HCT116 (cell line): ENCODE results near the gene SEMA3G.

Experiments
- CBX3 ChIP-seq: IDR thresholded peaks from 2 replicates; pipeline ENCODE4 v1.6.1; 2012; ENCODE audit warnings: low read depth
- EGR1 ChIP-seq: IDR thresholded peaks from 2 replicates; pipeline ENCODE4 v1.6.1; 2012; ENCODE audit warnings: low read depth
- EZH2 ChIP-seq: fragments of 200-600 bp; sonication (generic); IDR thresholded peaks from 2 replicates; pipeline ENCODE4 v1.6.1; 2017; ENCODE audit warnings: antibody characterized with exemption, mixed run types
- EZH2phosphoT487 ChIP-seq: fragments of 200-600 bp; IDR thresholded peaks from 2 replicates; pipeline ENCODE4 v1.6.1; 2018; ENCODE audit warnings: antibody characterized with exemption, borderline replicate concordance
- POLR2A ChIP-seq: IDR thresholded peaks from 2 replicates; pipeline ENCODE4 v1.7.0; 2011; ENCODE audit warnings: borderline replicate concordance; ENCODE audit not compliant: insufficient read depth, insufficient read length; ENCODE audit errors: extremely low read depth
- POLR2AphosphoS5 ChIP-seq: IDR thresholded peaks from 2 replicates; pipeline ENCODE4 v1.6.1; 2011; ENCODE audit warnings: mild to moderate bottlenecking, low read depth, low read length, moderate library complexity
- RAD21 ChIP-seq: IDR thresholded peaks from 2 replicates; pipeline ENCODE4 v1.6.1; 2012; ENCODE audit warnings: low read depth, mild to moderate bottlenecking
- SP1 ChIP-seq: IDR thresholded peaks from 2 replicates; pipeline ENCODE4 v1.6.1; 2012; ENCODE audit warnings: low read depth
- ZNF274 ChIP-seq: fragments of 200-500 bp; sonication (Bioruptor generic); IDR thresholded peaks from 2 replicates; pipeline ENCODE4 v1.6.1; 2014; ENCODE audit warnings: mild to moderate bottlenecking, low read depth, low read length, inconsistent platforms
- TF ChIP-seq, protein P1 (sequence below), 3 experiments: fragments of 200-600 bp in 1 of 3; sonication (generic) in 1 of 3; IDR thresholded peaks in 2 of 3; conservative IDR thresholded peaks in 1 of 3; 2 replicates each; pipeline ENCODE4 v1.5.1; 2012 to 2017; ENCODE audit warnings: low read depth in 2 of 3, low read length in 2 of 3, antibody characterized with exemption in 1 of 3, borderline replicate concordance in 1 of 3, control low read depth in 1 of 3, mild to moderate bottlenecking in 1 of 3, mixed read lengths in 1 of 3, mixed run types in 1 of 3, moderate library complexity in 1 of 3; ENCODE audit not compliant: insufficient read depth in 1 of 3
- TF ChIP-seq, protein P2 (sequence below): IDR thresholded peaks from 2 replicates; pipeline ENCODE4 v1.6.1; 2012; ENCODE audit warnings: low read depth
- TF ChIP-seq, protein P3 (sequence below): IDR thresholded peaks from 2 replicates; pipeline ENCODE4 v1.6.1; 2011; ENCODE audit warnings: mild to moderate bottlenecking, low read length, moderate library complexity; ENCODE audit not compliant: insufficient replicate concordance; ENCODE audit errors: extremely low read depth
- TF ChIP-seq, protein P4 (sequence below): IDR thresholded peaks from 2 replicates; pipeline ENCODE4 v1.6.1; 2012
- TF ChIP-seq, protein P5 (sequence below): IDR thresholded peaks from 2 replicates; pipeline ENCODE4 v1.6.1; 2012

DNA sequence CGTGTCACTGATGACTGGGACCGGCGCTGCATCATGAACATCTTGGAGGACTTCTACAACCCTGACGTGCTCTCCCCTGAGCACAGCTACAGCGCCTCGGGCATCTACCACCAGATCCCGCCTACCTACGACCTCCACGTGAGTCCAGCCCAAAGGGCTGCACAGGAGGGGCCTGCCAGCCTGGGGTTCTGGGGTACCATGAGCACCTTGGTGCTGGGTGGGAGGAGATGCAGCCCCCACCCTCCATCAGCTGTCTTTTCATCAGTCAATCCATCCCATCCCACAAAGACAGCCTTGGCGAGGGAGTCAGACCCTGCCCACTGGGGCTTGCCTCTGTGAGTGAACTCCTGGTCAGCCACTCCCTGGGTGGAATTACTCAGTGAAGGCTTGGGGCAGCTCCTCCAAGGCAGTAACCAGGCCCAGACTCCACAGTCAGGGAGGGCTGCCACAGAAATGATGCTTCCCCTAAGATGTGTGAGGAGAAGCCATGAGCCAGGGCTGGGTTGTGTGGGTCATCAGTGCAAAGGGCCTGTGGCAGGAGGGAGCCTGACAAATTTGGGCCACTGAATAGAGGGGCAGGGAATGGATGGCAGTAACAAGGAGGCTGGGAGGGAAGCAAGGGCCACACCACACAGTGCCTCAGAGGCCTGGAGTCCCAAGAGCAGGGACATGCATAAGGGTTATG, 47.9 kb downstream of the SEMA3G start:
- no peak for TF ChIP-seq SP1
- TF ChIP-seq, protein P1, sequence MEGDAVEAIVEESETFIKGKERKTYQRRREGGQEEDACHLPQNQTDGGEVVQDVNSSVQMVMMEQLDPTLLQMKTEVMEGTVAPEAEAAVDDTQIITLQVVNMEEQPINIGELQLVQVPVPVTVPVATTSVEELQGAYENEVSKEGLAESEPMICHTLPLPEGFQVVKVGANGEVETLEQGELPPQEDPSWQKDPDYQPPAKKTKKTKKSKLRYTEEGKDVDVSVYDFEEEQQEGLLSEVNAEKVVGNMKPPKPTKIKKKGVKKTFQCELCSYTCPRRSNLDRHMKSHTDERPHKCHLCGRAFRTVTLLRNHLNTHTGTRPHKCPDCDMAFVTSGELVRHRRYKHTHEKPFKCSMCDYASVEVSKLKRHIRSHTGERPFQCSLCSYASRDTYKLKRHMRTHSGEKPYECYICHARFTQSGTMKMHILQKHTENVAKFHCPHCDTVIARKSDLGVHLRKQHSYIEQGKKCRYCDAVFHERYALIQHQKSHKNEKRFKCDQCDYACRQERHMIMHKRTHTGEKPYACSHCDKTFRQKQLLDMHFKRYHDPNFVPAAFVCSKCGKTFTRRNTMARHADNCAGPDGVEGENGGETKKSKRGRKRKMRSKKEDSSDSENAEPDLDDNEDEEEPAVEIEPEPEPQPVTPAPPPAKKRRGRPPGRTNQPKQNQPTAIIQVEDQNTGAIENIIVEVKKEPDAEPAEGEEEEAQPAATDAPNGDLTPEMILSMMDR (IDR thresholded peaks at IDR 0.05 in 2 of 3, conservative IDR thresholded peaks at IDR 0.05 in 1 of 3; ENCODE audit: borderline replicate concordance in 1 of 3, insufficient read depth in 1 of 3, low read depth in 2 of 3, low read length in 2 of 3) = no peak
- no peak for TF ChIP-seq POLR2A
- no peak for TF ChIP-seq EZH2
- TF ChIP-seq EGR1 = no peak
- no peak for TF ChIP-seq EZH2phosphoT487
- TF ChIP-seq CBX3 = no peak
- TF ChIP-seq, protein P2, sequence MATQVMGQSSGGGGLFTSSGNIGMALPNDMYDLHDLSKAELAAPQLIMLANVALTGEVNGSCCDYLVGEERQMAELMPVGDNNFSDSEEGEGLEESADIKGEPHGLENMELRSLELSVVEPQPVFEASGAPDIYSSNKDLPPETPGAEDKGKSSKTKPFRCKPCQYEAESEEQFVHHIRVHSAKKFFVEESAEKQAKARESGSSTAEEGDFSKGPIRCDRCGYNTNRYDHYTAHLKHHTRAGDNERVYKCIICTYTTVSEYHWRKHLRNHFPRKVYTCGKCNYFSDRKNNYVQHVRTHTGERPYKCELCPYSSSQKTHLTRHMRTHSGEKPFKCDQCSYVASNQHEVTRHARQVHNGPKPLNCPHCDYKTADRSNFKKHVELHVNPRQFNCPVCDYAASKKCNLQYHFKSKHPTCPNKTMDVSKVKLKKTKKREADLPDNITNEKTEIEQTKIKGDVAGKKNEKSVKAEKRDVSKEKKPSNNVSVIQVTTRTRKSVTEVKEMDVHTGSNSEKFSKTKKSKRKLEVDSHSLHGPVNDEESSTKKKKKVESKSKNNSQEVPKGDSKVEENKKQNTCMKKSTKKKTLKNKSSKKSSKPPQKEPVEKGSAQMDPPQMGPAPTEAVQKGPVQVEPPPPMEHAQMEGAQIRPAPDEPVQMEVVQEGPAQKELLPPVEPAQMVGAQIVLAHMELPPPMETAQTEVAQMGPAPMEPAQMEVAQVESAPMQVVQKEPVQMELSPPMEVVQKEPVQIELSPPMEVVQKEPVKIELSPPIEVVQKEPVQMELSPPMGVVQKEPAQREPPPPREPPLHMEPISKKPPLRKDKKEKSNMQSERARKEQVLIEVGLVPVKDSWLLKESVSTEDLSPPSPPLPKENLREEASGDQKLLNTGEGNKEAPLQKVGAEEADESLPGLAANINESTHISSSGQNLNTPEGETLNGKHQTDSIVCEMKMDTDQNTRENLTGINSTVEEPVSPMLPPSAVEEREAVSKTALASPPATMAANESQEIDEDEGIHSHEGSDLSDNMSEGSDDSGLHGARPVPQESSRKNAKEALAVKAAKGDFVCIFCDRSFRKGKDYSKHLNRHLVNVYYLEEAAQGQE = no peak
- TF ChIP-seq, protein P3, sequence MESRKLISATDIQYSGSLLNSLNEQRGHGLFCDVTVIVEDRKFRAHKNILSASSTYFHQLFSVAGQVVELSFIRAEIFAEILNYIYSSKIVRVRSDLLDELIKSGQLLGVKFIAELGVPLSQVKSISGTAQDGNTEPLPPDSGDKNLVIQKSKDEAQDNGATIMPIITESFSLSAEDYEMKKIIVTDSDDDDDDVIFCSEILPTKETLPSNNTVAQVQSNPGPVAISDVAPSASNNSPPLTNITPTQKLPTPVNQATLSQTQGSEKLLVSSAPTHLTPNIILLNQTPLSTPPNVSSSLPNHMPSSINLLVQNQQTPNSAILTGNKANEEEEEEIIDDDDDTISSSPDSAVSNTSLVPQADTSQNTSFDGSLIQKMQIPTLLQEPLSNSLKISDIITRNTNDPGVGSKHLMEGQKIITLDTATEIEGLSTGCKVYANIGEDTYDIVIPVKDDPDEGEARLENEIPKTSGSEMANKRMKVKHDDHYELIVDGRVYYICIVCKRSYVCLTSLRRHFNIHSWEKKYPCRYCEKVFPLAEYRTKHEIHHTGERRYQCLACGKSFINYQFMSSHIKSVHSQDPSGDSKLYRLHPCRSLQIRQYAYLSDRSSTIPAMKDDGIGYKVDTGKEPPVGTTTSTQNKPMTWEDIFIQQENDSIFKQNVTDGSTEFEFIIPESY = no peak
- TF ChIP-seq, protein P4, sequence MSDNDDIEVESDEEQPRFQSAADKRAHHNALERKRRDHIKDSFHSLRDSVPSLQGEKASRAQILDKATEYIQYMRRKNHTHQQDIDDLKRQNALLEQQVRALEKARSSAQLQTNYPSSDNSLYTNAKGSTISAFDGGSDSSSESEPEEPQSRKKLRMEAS = no peak
- TF ChIP-seq, protein P5, sequence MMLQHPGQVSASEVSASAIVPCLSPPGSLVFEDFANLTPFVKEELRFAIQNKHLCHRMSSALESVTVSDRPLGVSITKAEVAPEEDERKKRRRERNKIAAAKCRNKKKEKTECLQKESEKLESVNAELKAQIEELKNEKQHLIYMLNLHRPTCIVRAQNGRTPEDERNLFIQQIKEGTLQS = no peak
- no peak for TF ChIP-seq ZNF274
- no peak for TF ChIP-seq POLR2AphosphoS5
- TF ChIP-seq RAD21 = no peak
